HepG2 (cell line): ENCODE results near the gene SKI. TPM values are rescaled to one million over a fixed set of nuclear protein-coding genes. Genes with fewer than 3 reads are reported as not detected.
"Not testable (repeated sequence)": the region's sequence is repeated elsewhere in the genome, so short reads cannot be mapped to it uniquely, and the experiment has no call there.

Experiments used
- ATAC-seq: fragments of 200-7000 bp; cut with Tn5 transposase; 3 replicates; pipeline ENCODE4 v1.9.1; 2020; ENCODE audit warnings: mild to moderate bottlenecking, moderate library complexity
- BruUV-seq: library from RNA; stranded (reverse); fragments of 400-500 nt; replicated peaks from 2 replicates; lab custom pipeline; 2021; lab: Mats Ljungman, UMichigan
- CTCF ChIA-PET: fragments of 300-600 bp; formaldehyde crosslinking; extraction: SDS; loops from one replicate; lab custom pipeline; 2021; ENCODE audit warnings: low total read pairs, inconsistent platforms, low intra/inter-chr PET ratio; lab: Yijun Ruan, JAX
- POLR2A ChIA-PET: fragments of 350-600 bp; sonication (Branson Sonifier 250); formaldehyde crosslinking; loops from one replicate; lab custom pipeline; 2020; ENCODE audit warnings: antibody characterized with exemption, inconsistent platforms; lab: Yijun Ruan, JAX
- DNase-seq: peaks from one replicate; pipeline ENCODE4 v3.0.0-alpha.2; 2015; ENCODE audit warnings: low spot score
- FAIRE-seq: peaks from 3 replicates; lab custom pipeline; 2011; peaks lifted over from hg19 to GRCh38; lab: Jason Lieb, UNC
- H2AFZ ChIP-seq: one replicate; pipeline ENCODE4 v1.6.1; 2011; ENCODE audit warnings: low read length, inconsistent platforms
- H3K27ac ChIP-seq: fragments of 300-600 bp; 3 replicates; pipeline ENCODE4 v1.8.0; 2011; ENCODE audit warnings: mixed run types, mild to moderate bottlenecking, mixed read lengths, low read length, inconsistent platforms; ENCODE audit not compliant: insufficient read depth; ENCODE audit errors: extremely low read length
- H3K27me3 ChIP-seq, 2 experiments: fragments of 200-600 bp in 1 of 2; 2 replicates in 1 of 2; 3 replicates in 1 of 2; pipeline versions ENCODE4 v1.6.0 to v1.8.0; 2011; ENCODE audit warnings: low read length in 2 of 2, mild to moderate bottlenecking in 2 of 2, moderate library complexity in 2 of 2, inconsistent platforms in 1 of 2; ENCODE audit not compliant: insufficient read depth in 2 of 2, control insufficient read depth in 1 of 2
- H3K36me3 ChIP-seq, 2 experiments: fragments of 200-600 bp in 1 of 2; replicated peaks in 1 of 2; 2 replicates in 1 of 2; 3 replicates in 1 of 2; pipeline versions ENCODE4 v1.5.1 to v1.8.0; 2011; ENCODE audit warnings: low read length in 2 of 2, inconsistent platforms in 1 of 2; ENCODE audit not compliant: insufficient read depth in 2 of 2, control insufficient read depth in 1 of 2
- H3K4me1 ChIP-seq: 2 replicates; pipeline ENCODE4 v1.5.1; 2012; ENCODE audit warnings: low read length, inconsistent platforms; ENCODE audit not compliant: insufficient read depth
- H3K4me2 ChIP-seq: 2 replicates; pipeline ENCODE4 v1.6.0; 2011; ENCODE audit warnings: low read depth, low read length, inconsistent platforms
- H3K4me3 ChIP-seq, 3 experiments: fragments of 200-600 bp in 1 of 3; sonication (generic), shearing (Covaris generic) in 1 of 3; replicated peaks in 1 of 3; 2 replicates each; pipeline ENCODE4 v1.5.1; 2011 to 2016; ENCODE audit warnings: low read length in 3 of 3, inconsistent platforms in 2 of 3, low read depth in 2 of 3, mild to moderate bottlenecking in 2 of 3, control low read depth in 1 of 3, mixed read lengths in 1 of 3; ENCODE audit not compliant: insufficient read depth in 1 of 3
- H3K79me2 ChIP-seq: one replicate; pipeline ENCODE4 v1.6.1; 2011; ENCODE audit warnings: low read length, inconsistent platforms; ENCODE audit not compliant: insufficient read depth
- H3K9ac ChIP-seq: 2 replicates; pipeline ENCODE4 v1.6.0; 2011; ENCODE audit warnings: mild to moderate bottlenecking, low read depth, low read length, inconsistent platforms; ENCODE audit not compliant: insufficient read depth
- H3K9me3 ChIP-seq: 2 replicates; pipeline ENCODE4 v1.5.1; 2012; ENCODE audit warnings: mild to moderate bottlenecking, low read length
- H4K20me1 ChIP-seq: 2 replicates; pipeline ENCODE4 v1.6.0; 2011; ENCODE audit warnings: inconsistent platforms, mild to moderate bottlenecking, low read length, moderate library complexity; ENCODE audit not compliant: insufficient read depth
- ATF1 ChIP-seq: IDR thresholded peaks from 2 replicates; pipeline ENCODE4 v1.6.1; 2016; ENCODE audit warnings: mild to moderate bottlenecking, control low read depth
- RFX3 ChIP-seq: IDR thresholded peaks from 2 replicates; pipeline ENCODE4 v1.6.1; 2016; ENCODE audit warnings: missing biosample characterization, missing genetic modification reagents
- RORA ChIP-seq: sonication (generic); formaldehyde crosslinking; IDR thresholded peaks from 2 replicates; pipeline ENCODE4 v1.5.0; 2020; ENCODE audit warnings: mild to moderate bottlenecking, missing genetic modification reagents, moderate library complexity
- SOX13 ChIP-seq, 3 experiments: fragments of 450-650 bp in 1 of 3; sonication (generic) in 1 of 3; formaldehyde crosslinking in 1 of 3; IDR thresholded peaks in 2 of 3; conservative IDR thresholded peaks in 1 of 3; 2 replicates each; pipeline versions ENCODE4 v1.5.0 to v1.6.1; 2016 to 2020; ENCODE audit warnings: antibody characterized with exemption in 1 of 3, mild to moderate bottlenecking in 1 of 3, missing compliant biosample characterization in 1 of 3, missing genetic modification reagents in 1 of 3, moderate library complexity in 1 of 3
- WGBS: methylation state at CpG from one replicate; pipeline ENCODE4 v1.1.6; 2017; ENCODE audit warnings: low lambda C conversion rate; 5-methylcytosine and 5-hydroxymethylcytosine counted together
- in situ Hi-C: cut with HindIII; loops from 2 replicates; pipeline ENCODE4 v1.10.0; 2017; ENCODE audit warnings: low pct_unique_long_range_greater_than_20kb; ENCODE audit not compliant: extremely low pct_ligation_motif_present
- intact Hi-C: fragments of 100-400 bp; cut with micrococcal nuclease; formaldehyde crosslinking; loops from one replicate; pipeline ENCODE4 v1.10.0; 2022; ENCODE audit not compliant: unreplicated experiment
- polyA plus RNA-seq, 8 experiments: library from polyadenylated mRNA; depleted of rRNA in 3 of 8; stranded (reverse) in 7 of 8; unstranded in 1 of 8; fragments of >200 nt; fragmentation: Illumina TruSeq in 4 of 8; extraction: Trizol in 4 of 8; gene quantifications; 2 replicates each; pipeline versions ENCODE4 v1.2.1 to v1.2.3, GENCODE V29; 2011 to 2016; ENCODE audit warnings: low read depth in 4 of 8, missing spikeins in 1 of 8, mixed read lengths in 1 of 8; ENCODE audit not compliant: insufficient read depth in 1 of 8
- total RNA-seq, 5 experiments: library from RNA; depleted of rRNA; stranded (reverse); fragments of >200 nt; fragmentation: Illumina TruSeq; extraction: Trizol; gene quantifications; 2 replicates each; pipeline ENCODE4 v1.2.3, GENCODE V29; 2016; ENCODE audit warnings: low read depth in 1 of 5
- TF ChIP-seq, protein P1 (sequence below): sonication (generic); IDR thresholded peaks from 2 replicates; pipeline ENCODE4 v1.6.1; 2016; ENCODE audit warnings: low read depth, borderline replicate concordance

The SKI gene
- total and polyA plus RNA-seq, 2 of the 13 experiments (the other 11 are each of a cell fraction or from before 2014, with no cell fraction given), result 4.7 to 6.9 TPM

DNA sequence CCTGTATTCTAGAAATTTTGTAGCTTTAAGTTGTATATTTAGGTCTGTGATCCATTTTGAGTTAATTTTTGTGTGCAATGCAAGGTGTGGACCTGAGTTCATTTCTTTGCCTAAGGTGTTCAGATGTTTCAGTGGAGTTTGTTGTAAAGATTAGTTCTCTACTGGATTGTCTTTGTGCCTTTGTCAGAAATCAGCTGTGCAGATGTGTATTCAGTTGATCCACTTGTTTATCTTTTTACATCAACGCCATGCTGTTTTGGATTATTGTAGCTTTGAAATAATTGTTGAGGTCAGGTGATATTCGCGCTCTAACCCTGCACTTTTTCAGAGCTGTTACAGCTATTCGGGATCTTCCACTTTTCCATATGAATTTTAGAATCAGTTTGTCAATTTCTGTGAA lies 32.8 kb downstream of the SKI start:
- ChIA-PET POLR2A (no interaction called here), CTCF (no interaction called here)
- Histone ChIP-seq H2AFZ (no peak overlapping the region), H3K27ac (peak overlapping the region; percentile 3), H3K4me3 (no peak overlapping the region), H3K36me3 (peaks cover 0 to 5% of the 10 kb centered on the region in 2 experiments; a peak in 1 of 5 replicates), H3K27me3 (no peaks in the 10 kb centered on the region), H3K9ac (no peak overlapping the region), H3K9me3 (no peaks in the 10 kb centered on the region), H4K20me1 (peaks cover 55% of the 10 kb centered on the region), H3K4me2 (no peak overlapping the region), H3K4me1 (peaks cover 56% of the 10 kb centered on the region), H3K79me2 (peaks cover 96% of the 10 kb centered on the region)
- intact Hi-C loops, result no loop called here
- DNase-seq, result no peak
- 84% methylated on average over 4 of the region's 4 CpGs for WGBS
- TF ChIP-seq, protein P1, sequence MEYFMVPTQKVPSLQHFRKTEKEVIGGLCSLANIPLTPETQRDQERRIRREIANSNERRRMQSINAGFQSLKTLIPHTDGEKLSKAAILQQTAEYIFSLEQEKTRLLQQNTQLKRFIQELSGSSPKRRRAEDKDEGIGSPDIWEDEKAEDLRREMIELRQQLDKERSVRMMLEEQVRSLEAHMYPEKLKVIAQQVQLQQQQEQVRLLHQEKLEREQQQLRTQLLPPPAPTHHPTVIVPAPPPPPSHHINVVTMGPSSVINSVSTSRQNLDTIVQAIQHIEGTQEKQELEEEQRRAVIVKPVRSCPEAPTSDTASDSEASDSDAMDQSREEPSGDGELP, result peak; percentile 67
- TF ChIP-seq SOX13 (IDR thresholded peaks at IDR 0.05) (no peak), SOX13 (CRISPR knock-in tag; conservative IDR thresholded peaks at IDR 0.05 in 1 of 2, IDR thresholded peaks at IDR 0.05 in 1 of 2) (peak in 1 of 2 experiments; percentile 56; a peak in 1 of 4 replicates), RORA (CRISPR knock-in tag) (no peak), RFX3 (no peak), ATF1 (CRISPR knock-in tag) (no peak)
- BruUV-seq, result TSS peak; percentile 13
- ATAC-seq, result no peak
- in situ Hi-C loops, result no loop called here
- FAIRE-seq, result no peak

DNA sequence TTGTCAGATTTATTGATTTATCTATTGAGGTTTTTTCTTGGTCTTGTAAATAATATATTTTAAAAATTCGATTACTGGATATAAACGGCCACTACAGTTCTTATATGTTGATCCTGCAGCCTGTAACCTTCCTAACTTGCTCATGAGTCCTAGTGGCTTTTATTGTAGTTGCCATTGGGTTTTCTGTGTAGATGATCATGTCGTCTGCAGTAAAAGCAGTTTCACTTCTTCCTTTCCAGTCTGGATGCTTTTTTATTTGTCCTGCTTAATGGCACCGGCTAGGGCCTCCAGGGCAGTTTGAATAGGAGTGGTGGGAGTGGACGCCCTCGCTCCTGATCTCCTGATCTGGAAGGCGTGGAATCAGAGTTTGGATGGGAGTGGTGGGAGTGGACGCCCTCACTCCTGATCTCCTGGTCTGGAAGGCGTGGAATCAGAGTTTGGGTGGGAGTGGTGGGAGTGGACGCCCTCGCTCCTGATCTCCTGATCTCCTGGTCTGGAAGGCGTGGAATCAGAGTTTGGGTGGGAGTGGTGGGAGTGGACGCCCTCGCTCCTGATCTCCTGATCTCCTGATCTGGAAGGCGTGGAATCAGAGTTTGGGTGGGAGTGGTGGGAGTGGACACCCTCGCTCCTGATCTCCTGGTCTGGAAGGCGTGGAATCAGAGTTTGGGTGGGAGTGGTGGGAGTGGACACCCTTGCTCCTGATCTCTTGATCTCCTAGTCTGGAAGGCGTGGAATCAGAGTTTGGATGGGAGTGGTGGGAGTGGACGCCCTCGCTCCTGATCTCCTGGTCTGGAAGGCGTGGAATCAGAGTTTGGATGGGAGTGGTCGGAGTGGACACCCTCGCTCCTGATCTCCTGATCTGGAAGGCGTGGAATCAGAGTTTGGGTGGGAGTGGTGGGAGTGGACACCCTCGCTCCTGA lies 33.6 kb downstream of the SKI start:
- DNase-seq, POLR2A ChIA-PET, H3K9me3 ChIP-seq, ATAC-seq, H3K9ac ChIP-seq, H3K4me2 ChIP-seq, H2AFZ ChIP-seq, intact Hi-C loops, H3K36me3 ChIP-seq, H3K4me3 ChIP-seq, BruUV-seq, FAIRE-seq, CTCF ChIA-PET, H3K27ac ChIP-seq, H3K27me3 ChIP-seq, in situ Hi-C loops: not testable (repeated sequence)
- H3K4me1 ChIP-seq, result peaks cover 48% of the 10 kb centered on the region
- WGBS, result 94% methylated on average over 19 of the region's 25 CpGs
- H4K20me1 ChIP-seq, result peaks cover 55% of the 10 kb centered on the region
- peaks cover 96% of the 10 kb centered on the region for H3K79me2 ChIP-seq
